Immature natural killer cell (primary cell): Measurements from ENCODE around the gene ZNF362. TPM values are rescaled to one million over a fixed set of nuclear protein-coding genes. Genes with fewer than 3 reads are reported as not detected.
"Not testable (repeated sequence)": the region's sequence is repeated elsewhere in the genome, so short reads cannot be mapped to it uniquely, and the experiment has no call there.

Source experiments
- DNase-seq, 3 donors: peaks; one replicate each; pipeline ENCODE4 v3.0.0; 2022; ENCODE audit warnings: mixed read lengths in 1 of 3
- H3K27ac Mint-ChIP-seq, 6 donors: one replicate each; pipeline ENCODE4 v1.8.0; 2020; ENCODE audit warnings: mixed read lengths in 6 of 6, mild to moderate bottlenecking in 5 of 6, inconsistent platforms in 4 of 6, moderate library complexity in 3 of 6
- H3K27me3 Mint-ChIP-seq, 3 donors: one replicate each; pipeline ENCODE4 v1.8.0; 2020 to 2021; ENCODE audit warnings: low read depth in 3 of 3, mild to moderate bottlenecking in 3 of 3, mixed read lengths in 3 of 3, moderate library complexity in 3 of 3, inconsistent platforms in 1 of 3
- H3K36me3 Mint-ChIP-seq, 3 donors: one replicate each; pipeline ENCODE4 v1.8.0; 2020; ENCODE audit warnings: mixed read lengths in 3 of 3, inconsistent platforms in 2 of 3, mild to moderate bottlenecking in 2 of 3
- H3K4me1 Mint-ChIP-seq, 2 donors: one replicate each; pipeline ENCODE4 v1.8.0; 2020; ENCODE audit warnings: inconsistent platforms in 2 of 2, mild to moderate bottlenecking in 2 of 2, mixed read lengths in 2 of 2, moderate library complexity in 1 of 2
- H3K4me3 Mint-ChIP-seq, 5 donors: one replicate each; pipeline ENCODE4 v1.8.0; 2020; ENCODE audit warnings: mild to moderate bottlenecking in 5 of 5, mixed read lengths in 5 of 5, inconsistent platforms in 3 of 5, moderate library complexity in 3 of 5
- H3K9me3 Mint-ChIP-seq, 6 donors: one replicate each; pipeline ENCODE4 v1.8.0; 2020; ENCODE audit warnings: mild to moderate bottlenecking in 6 of 6, mixed read lengths in 6 of 6, inconsistent platforms in 4 of 6, moderate library complexity in 3 of 6
- polyA plus RNA-seq, 3 donors: library from polyadenylated mRNA; unstranded; fragments of 300-500 nt; fragmentation: Illumina TruSeq; gene quantifications; one replicate each; pipeline ENCODE4 v1.2.3, GENCODE V29; 2021

ZNF362 gene
- polyA plus RNA-seq, 3 donors from 2014 or later, result 5.5 to 37.9 (median 16.2) TPM

DNA sequence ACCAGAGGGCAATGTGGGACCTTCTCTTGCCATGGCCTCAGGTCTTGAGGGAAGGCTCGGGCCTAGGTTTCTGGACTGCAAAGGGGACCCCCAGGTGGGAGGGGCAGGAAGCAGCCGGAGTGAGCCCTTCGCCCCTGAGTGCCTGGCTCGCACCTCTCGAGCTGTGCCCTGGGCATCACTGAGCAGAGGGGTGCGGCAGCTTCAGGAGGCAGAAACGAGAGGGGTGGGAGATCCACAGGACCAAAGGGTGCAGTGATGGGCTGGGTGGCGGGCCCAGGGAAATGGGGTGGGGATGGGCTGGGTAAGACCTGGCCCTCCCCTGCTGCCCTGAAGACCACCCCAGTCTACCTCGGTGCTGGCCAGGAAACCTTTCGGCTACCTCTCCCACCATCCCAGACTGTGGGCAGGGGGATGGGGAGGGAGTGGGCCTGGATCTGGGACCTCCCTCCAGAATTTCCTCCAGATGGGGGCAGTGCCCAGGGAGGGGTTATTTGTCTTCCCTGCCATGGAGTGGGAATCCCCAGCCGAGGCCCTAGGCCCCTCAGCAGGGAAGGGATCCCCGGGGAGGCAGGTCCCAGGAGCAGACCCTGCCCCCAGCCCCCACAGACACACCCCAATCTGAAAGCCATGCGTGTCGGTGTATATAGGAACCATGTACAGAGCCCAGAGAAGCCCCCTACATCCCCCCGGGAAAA lies 43.3 kb downstream of the ZNF362 start:
- Mint-ChIP-seq H3K36me3 (peaks cover 5 to 18% (median 16%) of the 10 kb centered on the region in 3 donors), H3K9me3 (no peaks in the 10 kb centered on the region), H3K4me1 (peaks cover 28 to 30% of the 10 kb centered on the region in 2 donors), H3K4me3 (no peak overlapping the region), H3K27me3 (peaks cover 0 to 3% (median 0%) of the 10 kb centered on the region in 3 donors), H3K27ac (no peak overlapping the region)
- no peak for DNase-seq

DNA sequence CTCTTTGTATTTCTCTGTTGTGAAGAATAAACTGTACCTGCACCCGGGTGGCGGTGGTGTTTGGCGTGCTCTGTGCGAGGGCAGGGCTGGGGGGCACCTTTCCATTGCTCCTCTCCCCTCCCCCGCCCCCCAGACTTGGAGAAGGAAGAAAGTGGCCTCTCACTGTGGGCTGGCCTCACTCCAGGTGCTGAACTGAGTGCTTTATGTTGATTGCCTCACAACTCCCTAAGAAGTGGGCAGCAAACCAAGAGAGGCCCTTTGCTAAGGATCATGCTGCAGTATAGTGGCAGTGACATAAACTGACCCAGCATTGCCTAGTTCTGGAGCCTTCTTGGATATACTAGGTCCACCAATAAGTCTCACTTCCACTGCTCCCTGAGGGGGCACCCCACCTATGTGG lies 44.4 kb downstream of the ZNF362 start:
- H3K27ac Mint-ChIP-seq, result peak overlapping the region in 1 of 6 donors; percentile 16
- peaks cover 0 to 6% (median 3%) of the 10 kb centered on the region in 3 donors for H3K27me3 Mint-ChIP-seq
- DNase-seq, result no peak
- no peak overlapping the region for H3K4me3 Mint-ChIP-seq
- peaks cover 24 to 26% of the 10 kb centered on the region in 2 donors for H3K4me1 Mint-ChIP-seq
- peaks cover 0 to 2% (median 0%) of the 10 kb centered on the region in 6 donors for H3K9me3 Mint-ChIP-seq
- peaks cover 5 to 18% (median 18%) of the 10 kb centered on the region in 3 donors for H3K36me3 Mint-ChIP-seq

DNA sequence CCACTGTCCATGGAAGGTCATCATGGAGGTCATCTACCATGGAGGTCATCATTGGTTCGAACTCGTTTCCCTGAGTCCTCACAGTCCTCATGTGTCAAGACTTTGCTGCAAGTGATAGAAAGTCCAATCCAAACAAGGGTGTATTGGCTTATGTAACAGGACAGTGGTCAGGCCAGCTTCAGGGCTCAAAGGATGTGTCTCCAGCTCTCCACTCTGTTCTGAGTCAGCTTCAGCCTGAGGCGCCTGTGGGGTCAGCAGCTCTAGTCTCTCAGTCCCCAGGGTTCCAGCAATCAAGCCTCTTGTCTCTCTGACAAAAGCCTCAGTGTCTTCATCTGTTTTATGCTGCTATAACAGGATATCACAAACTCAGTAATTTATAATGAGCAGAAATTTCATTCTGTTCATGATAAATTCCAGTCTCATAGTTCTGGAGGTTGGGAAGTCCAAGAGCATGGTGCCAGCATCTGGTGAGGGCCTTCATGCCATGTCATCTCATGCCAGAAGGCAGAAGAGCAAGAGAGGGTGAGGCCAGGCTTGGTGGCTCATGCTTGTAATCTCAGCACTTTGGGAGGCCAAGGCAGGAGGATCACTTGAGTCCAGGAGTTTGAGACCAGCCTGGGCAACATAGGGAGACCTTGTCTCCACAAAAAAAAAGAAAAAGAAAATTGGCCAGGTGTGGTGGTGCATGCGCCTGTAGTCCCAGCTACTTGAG lies 45.1 kb downstream of the ZNF362 start:
- Mint-ChIP-seq H3K27me3 (peaks cover 0 to 7% (median 5%) of the 10 kb centered on the region in 3 donors), H3K27ac (peak overlapping the region in 1 of 6 donors; percentile 68), H3K36me3 (peaks cover 5 to 21% (median 16%) of the 10 kb centered on the region in 3 donors), H3K4me3 (no peak overlapping the region), H3K9me3 (peaks cover 0 to 3% (median 0%) of the 10 kb centered on the region in 6 donors), H3K4me1 (peaks cover 24 to 29% of the 10 kb centered on the region in 2 donors)
- no peak for DNase-seq

DNA sequence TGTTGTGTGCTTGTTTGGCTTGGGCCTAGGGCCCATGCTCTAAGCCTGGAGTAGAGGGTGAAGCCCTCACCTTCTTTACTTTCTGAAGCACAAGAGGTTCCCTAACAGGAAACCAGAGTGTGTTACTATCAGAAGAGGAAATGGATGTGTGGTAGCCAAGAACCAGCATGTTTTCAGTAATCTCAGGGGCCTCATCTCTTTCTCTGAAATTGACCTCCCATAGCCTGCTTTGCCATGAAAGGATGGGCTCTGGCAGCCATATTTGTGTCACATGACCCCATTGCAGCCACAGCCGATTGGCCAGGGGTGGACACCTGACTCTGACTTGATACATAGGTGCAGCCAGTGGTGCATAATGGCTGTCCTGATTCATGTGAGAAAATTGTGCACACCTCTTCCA lies 46.0 kb downstream of the ZNF362 start:
- Mint-ChIP-seq H3K36me3 (peaks cover 5 to 16% (median 8%) of the 10 kb centered on the region in 3 donors), H3K27me3 (peaks cover 0 to 7% (median 5%) of the 10 kb centered on the region in 3 donors), H3K4me3 (peak overlapping the region in 2 of 5 donors; percentile 7 to 48), H3K27ac (peak overlapping the region in 4 of 6 donors; percentile 0 to 68 (median 39)), H3K4me1 (peaks cover 24 to 29% of the 10 kb centered on the region in 2 donors), H3K9me3 (peaks cover 0 to 3% (median 0%) of the 10 kb centered on the region in 6 donors)
- DNase-seq, result no peak

DNA sequence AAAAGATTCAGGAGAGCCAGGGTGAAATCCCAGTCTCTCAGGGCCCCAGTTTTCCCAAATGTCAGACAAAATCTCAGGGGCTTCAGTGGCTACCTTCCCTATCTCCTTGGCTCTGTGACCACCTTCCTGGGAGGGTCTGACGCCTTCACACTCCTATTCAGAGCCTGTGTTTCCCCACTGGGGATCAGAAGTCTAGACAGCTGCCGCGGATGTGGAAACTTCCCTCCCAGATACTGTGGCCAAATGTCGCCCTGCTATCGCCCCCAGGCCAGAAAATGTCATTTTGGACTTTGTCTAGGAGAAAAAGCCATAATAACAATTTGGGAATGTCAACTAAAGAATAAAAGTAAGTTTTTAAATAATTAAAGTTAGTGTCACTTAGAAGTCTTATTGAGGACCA lies 48.7 kb downstream of the ZNF362 start:
- no peak for DNase-seq
- Mint-ChIP-seq H3K27me3 (peaks cover 0 to 9% (median 7%) of the 10 kb centered on the region in 3 donors), H3K4me1 (peaks cover 15 to 23% of the 10 kb centered on the region in 2 donors), H3K4me3 (no peak overlapping the region), H3K9me3 (peaks cover 0 to 3% (median 0%) of the 10 kb centered on the region in 6 donors), H3K27ac (no peak overlapping the region), H3K36me3 (peaks cover 4 to 16% (median 5%) of the 10 kb centered on the region in 3 donors)

DNA sequence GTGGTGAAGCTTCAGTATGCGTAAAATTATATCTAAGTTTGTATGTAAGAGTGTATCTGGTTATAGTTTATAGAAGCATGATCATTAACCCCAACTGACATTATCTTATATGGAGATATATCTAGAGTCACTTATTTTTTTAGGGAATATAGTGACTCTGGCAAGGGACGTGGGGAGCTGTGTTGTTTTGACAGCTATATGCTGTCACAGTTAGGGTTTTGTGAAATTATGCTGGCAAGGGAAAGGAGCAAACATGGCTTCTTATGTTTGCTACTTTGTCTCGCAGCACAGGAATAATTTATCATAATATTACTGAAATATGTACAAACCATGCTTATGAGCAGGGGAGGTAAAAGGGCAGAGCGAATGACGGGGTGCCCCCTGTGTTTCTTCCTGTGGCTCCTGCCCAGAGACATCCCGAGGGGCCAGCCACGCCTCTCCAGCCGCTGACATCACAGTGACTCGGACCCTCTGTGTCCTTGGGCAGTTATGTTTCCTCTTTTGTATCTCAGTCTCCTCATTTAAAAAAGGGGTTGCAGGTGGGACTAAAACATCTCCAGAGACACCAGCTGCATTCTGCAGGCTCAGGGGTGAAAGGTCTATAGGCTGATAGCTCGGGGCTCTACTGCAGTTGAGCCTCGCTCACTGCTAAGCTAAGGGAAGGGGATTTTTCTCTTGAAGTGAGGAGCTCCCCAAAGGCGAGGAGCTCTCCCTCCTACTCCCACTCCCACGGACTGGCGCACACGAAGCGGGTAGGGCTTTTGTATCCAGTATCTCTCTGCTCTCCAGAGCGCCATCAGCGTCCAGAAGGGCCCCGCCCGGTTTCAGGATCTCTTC lies 49.7 kb downstream of the ZNF362 start:
- Mint-ChIP-seq H3K4me3 (no peak overlapping the region), H3K36me3 (peaks cover 0 to 16% (median 5%) of the 10 kb centered on the region in 3 donors), H3K9me3 (peaks cover 0 to 3% (median 0%) of the 10 kb centered on the region in 6 donors), H3K4me1 (peaks cover 15 to 23% of the 10 kb centered on the region in 2 donors), H3K27me3 (peaks cover 0 to 9% (median 7%) of the 10 kb centered on the region in 3 donors), H3K27ac (no peak overlapping the region)
- no peak for DNase-seq

DNA sequence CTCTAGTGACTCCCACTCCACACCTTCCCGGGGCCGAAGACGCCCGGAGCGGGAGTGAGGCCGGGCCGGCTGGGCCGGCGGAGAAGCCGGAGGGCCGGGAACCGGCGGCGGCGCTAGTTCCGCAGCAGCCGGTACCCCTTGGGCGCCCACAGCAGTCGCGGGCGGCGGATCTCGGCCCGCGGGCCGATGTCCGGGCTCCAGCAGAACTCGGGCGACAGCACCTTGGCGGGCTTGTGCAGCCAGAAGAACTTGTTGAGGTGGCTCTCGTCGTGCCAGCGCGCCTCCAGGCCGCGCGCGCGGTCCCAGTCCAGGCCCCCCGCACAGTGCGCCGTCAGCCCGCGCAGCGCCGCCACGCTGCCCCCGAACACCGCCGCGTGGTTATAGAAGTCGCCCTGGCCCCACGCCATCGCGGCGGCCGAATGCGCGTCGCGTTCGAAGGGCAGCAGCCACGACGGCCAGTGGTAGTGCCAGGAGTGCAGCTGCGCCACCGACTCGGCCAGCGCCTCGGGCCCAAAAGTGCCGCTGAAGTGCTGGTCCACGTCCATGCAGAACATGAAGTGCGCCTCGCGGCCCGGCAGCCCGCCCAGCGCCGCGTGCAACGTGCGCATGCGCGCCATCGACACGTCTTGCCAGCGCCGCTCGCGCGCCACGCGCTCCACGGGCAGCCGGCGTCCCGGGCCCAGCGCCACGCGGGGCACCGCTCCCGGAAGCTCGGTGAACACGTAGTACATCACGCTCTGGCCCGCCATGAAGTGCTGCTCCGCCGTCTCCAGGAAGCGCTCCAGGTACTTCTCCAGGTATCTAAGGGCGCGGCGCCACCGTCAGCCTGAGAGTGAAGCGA lies 50.6 kb downstream of the ZNF362 start:
- no peak overlapping the region for H3K4me3 Mint-ChIP-seq
- peaks cover 0 to 9% (median 7%) of the 10 kb centered on the region in 3 donors for H3K27me3 Mint-ChIP-seq
- no peak overlapping the region for H3K27ac Mint-ChIP-seq
- peaks cover 0 to 3% (median 0%) of the 10 kb centered on the region in 6 donors for H3K9me3 Mint-ChIP-seq
- peaks cover 11 to 17% of the 10 kb centered on the region in 2 donors for H3K4me1 Mint-ChIP-seq
- peaks cover 0 to 16% (median 5%) of the 10 kb centered on the region in 3 donors for H3K36me3 Mint-ChIP-seq
- DNase-seq, result no peak

DNA sequence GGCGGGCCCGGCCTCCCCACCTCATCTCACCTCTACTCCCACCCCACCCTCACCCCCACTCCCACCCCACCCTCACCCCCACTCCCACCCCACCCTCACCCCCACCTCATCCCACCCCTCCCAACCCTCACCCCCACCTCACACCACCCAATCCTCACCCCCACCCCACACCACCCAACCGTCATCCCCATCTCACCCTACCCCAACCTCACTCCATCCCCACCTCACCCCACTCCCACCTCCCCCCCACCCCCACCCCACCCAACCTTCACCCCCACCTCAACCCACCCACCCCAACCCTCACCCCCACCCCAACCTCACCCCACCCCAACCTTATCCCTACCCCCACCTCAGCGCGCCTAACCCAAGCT lies 51.2 kb downstream of the ZNF362 start:
- Mint-ChIP-seq H3K27ac (no peak overlapping the region), H3K27me3 (peaks cover 0 to 9% (median 7%) of the 10 kb centered on the region in 3 donors), H3K36me3 (peaks cover 0 to 12% (median 5%) of the 10 kb centered on the region in 3 donors), H3K9me3 (peaks cover 0 to 3% (median 0%) of the 10 kb centered on the region in 6 donors), H3K4me3 (no peak overlapping the region), H3K4me1 (peaks cover 5 to 11% of the 10 kb centered on the region in 2 donors)
- no peak for DNase-seq

DNA sequence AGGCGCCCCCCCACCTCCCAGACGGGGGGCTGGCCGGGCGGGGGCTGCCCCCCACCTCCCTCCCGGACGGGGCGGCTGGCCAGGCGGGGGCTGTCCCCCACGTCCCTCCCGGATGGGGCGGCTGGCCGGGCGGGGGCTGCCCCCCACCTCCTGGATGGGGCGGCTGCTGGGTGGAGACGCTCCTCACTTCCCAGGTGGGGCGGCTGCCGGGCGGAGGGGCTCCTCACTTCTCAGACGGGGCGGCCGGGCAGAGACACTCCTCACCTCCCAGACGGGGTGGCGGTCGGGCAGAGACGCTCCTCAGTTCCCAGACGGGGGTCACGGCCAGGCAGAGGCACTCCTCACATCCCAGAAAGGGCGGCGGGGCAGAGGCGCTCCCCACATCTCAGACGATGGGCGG lies 53.1 kb downstream of the ZNF362 start:
- not testable (repeated sequence) for H3K4me1 Mint-ChIP-seq, H3K4me3 Mint-ChIP-seq, H3K27me3 Mint-ChIP-seq, DNase-seq, H3K9me3 Mint-ChIP-seq, H3K27ac Mint-ChIP-seq, H3K36me3 Mint-ChIP-seq

DNA sequence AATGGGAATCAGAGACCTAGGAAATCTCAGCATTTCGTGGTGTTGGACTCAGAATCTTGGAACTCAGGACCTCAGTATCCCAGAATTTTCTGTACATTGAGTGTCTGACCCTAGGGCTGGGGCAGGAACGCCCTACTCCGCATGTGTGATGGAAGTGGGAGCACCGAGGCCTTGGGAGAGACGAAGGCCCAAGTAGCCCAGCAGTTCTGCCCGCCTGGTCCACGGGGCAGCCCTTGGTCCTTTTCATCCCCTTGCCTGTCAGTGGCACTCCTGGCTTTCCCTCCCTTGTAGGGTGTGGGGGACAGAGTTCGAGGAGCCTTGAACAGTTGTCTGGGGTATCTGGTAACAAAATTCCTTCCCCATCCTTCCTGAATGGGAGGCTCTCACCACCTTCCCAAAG lies 54.4 kb downstream of the ZNF362 start:
- peaks cover 0 to 1% (median 0%) of the 10 kb centered on the region in 6 donors for H3K9me3 Mint-ChIP-seq
- H3K4me1 Mint-ChIP-seq, result peaks cover 0 to 4% of the 10 kb centered on the region in 2 donors
- no peak overlapping the region for H3K4me3 Mint-ChIP-seq

DNA sequence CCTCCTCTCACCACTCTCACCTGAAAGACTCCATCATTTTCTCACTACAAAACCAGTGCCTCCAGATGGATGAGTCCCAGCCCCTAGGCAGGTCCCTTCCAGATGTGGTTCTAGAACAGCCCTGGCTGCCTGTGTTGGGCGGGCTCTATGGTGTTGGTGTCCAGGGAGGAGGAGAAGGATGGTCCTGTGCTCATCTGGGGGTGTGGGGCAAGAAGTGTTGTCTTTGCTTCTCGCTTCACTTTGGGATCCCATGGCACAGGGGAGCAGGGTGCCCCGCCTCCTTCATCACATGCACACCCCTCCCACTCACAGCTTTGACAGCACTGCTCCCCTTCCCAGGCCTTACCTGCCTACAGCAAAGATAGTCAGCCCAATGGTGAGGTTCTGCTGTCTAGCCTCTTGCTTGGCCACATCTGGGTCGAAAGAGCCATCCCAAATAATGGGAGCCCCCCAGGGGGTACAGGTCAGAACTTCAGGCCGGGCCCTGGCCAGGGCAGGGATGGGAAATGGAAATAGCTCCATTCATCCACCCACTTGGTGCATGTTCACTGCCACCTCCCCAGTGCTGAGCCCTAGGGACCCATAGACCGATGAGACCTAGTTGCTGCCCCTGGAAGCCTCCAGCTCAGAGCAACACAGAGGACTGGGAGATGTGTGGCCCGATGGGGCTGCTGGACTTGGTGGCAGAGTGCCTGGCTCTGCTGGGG lies 55.6 kb downstream of the ZNF362 start:
- Mint-ChIP-seq H3K36me3 (peaks cover 0 to 4% (median 0%) of the 10 kb centered on the region in 3 donors), H3K27ac (peak overlapping the region in 1 of 6 donors; percentile 38), H3K9me3 (no peaks in the 10 kb centered on the region), H3K4me1 (no peaks in the 10 kb centered on the region), H3K4me3 (no peak overlapping the region), H3K27me3 (peaks cover 3 to 6% (median 4%) of the 10 kb centered on the region in 3 donors)
- DNase-seq, result no peak

More for the DNA sequence above, 54.4 kb downstream of the ZNF362 start:
- Mint-ChIP-seq H3K27ac (no peak overlapping the region), H3K36me3 (peaks cover 0 to 6% (median 0%) of the 10 kb centered on the region in 3 donors), H3K27me3 (peaks cover 4 to 6% (median 5%) of the 10 kb centered on the region in 3 donors)
- DNase-seq, result no peak

DNA sequence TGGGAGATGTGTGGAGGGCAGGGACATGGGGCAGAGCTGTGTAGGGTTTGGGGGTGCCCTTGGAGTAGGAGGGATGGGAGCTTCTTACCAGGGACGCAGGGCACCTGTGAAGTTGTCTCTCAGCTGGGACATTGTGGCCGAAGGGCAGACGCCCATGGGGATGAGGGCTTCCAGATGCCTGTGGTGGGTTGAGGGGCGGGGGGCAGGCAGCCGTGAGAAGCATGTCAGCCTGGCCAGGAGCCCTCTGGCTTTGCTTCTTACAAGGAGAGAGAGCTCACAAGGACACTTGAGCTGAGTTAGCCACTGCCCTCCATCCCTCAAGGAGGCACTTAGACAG lies 56.1 kb downstream of the ZNF362 start:
- peaks cover 0 to 4% (median 0%) of the 10 kb centered on the region in 3 donors for H3K36me3 Mint-ChIP-seq
- H3K4me3 Mint-ChIP-seq, result no peak overlapping the region
- no peaks in the 10 kb centered on the region for H3K4me1 Mint-ChIP-seq
- no peak for DNase-seq
- peaks cover 3 to 6% (median 4%) of the 10 kb centered on the region in 3 donors for H3K27me3 Mint-ChIP-seq
- H3K27ac Mint-ChIP-seq, result no peak overlapping the region
- H3K9me3 Mint-ChIP-seq, result no peaks in the 10 kb centered on the region
